T-helper 2 cell (primary cell): ENCODE measurements around the gene RTN3.
"Not testable (repeated sequence)": the region's sequence is repeated elsewhere in the genome, so short reads cannot be mapped to it uniquely, and the experiment has no call there.

Experiments used
- DNase-seq, 5 experiments: peaks; one replicate each; pipeline versions ENCODE4 v3.0.0 to v3.0.0-alpha.2; 2012 to 2022

The RTN3 gene

DNA sequence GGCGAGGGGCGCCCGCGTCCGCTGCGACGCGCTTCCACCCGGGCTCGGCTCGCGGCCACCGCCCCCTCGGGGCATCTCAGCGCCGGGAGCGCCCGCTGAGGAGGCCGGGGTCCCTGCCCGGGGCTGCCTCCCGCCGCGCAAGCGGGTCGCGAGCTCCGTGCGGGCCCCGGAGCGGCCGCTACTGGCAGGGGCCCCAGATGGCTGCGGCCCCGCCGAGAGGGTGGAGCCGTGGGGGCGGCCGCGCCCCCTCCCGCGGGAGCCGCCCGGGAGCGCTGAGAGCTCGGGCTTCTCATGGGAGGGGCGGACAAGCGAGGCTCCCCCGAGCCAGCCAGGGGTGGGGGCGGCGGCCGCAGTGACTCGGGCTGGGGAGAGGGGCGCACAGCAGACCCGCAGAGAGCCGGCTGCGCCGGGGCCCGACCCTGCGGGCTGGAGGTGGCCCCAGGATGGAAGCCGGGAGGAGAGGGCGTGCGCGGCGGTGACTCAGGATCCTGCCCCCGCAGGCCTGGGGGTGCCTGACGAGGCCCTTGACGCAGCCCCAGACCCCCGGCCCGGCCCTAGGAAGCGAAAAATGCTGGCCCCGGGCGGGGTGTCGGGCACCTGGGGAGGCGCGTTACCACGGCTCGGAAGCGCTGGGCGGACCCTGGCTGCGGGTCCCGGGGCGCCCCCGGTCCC is 87.9 kb downstream of the RTN3 start:
- peak in 3 of 5 experiments; percentile 15 to 30 (median 18) for DNase-seq

DNA sequence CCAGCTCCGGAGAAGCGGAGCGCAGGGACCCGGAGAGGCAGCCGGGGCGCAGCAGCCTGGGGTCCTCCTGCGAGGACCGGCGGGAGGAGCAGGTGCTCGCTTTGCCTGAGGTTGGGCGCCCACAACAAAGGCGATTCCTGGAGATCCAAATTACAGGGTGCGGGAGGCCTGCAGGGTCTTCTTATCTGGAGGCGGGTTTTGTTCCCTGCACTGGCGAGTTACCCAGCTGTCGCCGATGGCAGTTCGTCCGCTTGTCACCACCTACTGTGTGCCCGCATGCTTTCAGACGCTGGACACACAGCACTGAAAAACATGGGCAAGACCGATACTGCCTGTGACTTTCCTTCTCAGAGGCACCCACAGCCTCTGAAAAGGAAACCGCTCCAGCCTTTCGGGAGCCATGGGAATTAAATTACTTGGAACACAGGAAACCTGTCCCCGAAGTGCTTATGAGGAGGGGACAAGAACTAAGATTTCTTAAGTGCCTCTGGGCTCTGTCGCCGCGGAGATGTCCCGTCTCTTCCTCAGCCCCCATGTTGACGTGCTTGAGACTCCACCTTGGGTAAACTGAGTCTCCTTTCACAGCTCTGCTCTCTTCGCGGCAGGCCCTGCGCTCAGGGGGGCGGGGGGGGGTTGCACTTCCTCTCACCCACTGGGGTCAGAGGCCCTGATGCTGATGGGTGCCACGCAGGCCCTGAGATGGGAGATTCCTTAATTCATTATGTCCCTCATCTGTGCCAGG is 88.6 kb downstream of the RTN3 start:
- DNase-seq: no peak

DNA sequence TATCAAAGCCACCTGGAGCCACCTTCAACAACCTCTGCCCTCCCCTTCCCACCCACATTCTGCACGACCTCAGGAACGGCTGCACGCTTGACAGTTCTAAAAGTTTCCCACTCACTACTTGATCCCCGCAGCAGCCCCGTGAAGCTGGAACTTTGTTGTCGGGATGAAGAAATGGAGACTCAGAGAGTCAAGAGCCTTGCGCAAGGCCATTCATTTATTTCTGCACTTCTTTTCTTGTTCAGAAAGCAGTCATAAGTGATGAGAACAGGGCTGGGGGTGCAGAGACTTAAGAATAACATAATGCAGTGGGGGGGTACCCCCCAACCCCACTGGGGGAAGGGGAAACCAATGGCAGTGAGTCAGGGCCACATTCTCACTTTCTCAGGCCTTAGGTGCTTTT is 89.5 kb downstream of the RTN3 start:
- DNase-seq: no peak

- not testable (repeated sequence) for DNase-seq
Measured at GRCh38 chr11:63771741-63772318, 90.5 kb downstream of the RTN3 start.

DNA sequence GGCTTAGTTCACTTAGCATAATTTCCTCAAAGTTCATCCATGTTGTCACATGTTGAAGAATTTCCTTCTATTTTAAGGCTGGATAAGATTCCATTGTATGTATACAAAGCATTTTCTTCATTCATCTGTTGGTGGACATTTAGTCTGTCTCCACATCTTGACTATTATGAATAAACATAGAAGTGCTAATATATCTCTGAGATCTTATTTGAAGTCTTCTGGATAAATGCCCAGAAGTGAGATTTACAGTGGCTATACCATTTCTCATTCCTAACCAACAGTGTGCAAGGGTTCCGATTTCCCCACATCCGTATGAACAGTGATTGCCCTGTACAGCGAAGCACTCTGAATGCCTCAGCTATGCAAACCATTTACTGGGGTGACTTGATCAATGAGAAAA is 93.9 kb downstream of the RTN3 start:
- no peak for DNase-seq

DNA sequence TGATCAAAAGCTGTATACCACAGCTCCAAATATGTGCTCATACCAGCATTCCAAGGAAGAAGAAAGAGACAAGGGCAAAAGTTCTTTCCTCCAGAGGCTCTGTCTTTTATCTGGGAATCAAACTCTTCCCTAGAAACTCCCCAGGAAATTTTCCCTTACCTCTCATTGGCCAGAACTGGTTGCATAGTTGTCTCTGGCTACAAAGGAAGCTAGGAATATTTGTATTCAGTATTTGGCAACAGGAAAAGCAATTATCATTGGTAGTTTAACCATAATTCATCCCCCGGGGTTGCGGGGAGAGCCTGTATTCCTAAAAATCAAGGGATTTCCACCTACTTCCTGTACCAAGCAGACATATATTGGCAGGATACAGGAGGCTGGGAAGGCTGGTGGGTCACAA is 97.7 kb downstream of the RTN3 start:
- DNase-seq: no peak

- no peak for DNase-seq
Measured at GRCh38 chr11:63782749-63783148, 101.4 kb downstream of the RTN3 start.

DNA sequence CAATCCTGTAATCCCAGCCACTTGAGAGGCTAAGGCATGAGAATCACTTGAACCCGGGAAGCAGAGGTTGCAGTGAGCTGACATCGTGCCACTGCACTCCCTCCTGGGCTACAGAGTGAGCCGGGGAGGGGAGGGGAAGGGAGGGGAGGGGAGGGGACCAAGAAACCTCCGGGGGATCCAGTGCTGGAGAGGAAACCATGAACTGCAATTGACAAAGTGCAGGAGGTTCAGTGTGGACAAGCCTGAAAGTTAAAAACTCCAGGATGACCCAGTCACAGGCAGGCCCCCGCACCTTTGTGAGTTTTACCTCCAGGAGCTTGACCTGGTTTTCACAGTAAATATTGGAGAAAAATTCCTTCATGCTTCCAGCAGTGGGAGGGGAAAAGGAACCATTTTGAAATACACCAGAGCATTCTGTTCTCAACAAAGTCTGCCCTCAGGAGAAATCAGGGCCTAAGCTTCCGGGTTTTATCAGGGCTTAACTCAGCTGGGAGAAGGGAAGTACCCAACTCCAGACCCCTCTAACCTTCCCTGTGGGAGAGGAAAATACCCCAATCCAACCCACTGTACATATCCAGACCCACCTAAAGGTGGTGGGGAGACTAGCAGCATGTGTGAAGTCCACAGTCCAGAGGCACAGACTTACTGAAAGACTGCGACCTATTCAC is 102.8 kb downstream of the RTN3 start:
- no peak for DNase-seq

- no peak for DNase-seq
Measured at GRCh38 chr11:63785823-63786222, 104.5 kb downstream of the RTN3 start.

GRCh38 chr11:63791495-63792167 is 110.3 kb downstream of the RTN3 start:
- DNase-seq: no peak

DNA sequence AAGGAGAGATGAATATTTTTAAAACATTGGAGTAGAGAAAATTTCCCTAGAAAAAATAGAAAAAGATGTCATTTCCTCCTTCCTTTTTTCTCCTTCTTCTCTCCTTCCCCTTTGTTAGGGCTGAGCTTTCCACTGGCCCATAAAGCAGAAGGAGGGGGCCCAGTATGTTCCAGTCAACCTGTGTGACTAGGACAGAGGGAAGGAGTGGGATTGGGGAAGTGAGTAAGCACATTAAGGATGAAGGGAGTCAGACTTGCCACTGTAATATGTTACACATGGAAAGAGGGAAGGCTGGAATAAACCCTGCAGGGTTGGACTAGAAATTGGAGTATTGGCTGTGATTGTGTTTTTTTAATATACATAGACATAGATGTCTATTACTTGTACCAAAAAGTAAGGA is 111.9 kb downstream of the RTN3 start:
- DNase-seq: no peak

DNA sequence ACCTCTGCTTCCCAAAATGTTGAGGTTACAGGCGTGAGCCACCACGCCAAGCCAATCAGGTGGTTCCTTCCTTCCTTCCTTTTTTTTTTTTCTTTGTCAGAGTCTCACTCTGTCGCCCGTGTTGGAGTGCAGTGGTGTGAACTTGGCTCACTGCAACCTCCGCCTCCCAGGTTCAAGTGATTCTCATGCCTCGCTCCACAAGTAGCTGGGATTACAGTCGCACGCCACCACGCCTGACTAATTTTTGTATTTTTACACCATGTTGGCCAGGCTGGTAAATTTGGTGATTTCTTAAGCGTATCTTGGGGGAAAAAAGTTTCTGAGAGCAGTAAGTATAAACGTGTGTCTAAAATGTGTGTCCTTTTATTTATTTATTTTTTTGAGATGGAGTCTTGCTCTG is 113.8 kb downstream of the RTN3 start:
- no peak for DNase-seq

GRCh38 chr11:63800921-63801320 is 119.6 kb downstream of the RTN3 start:
- DNase-seq: no peak

- DNase-seq: no peak
Measured at GRCh38 chr11:63802637-63803414, 121.5 kb downstream of the RTN3 start.

- DNase-seq: no peak
Measured at GRCh38 chr11:63804259-63804658, 123.0 kb downstream of the RTN3 start.

DNA sequence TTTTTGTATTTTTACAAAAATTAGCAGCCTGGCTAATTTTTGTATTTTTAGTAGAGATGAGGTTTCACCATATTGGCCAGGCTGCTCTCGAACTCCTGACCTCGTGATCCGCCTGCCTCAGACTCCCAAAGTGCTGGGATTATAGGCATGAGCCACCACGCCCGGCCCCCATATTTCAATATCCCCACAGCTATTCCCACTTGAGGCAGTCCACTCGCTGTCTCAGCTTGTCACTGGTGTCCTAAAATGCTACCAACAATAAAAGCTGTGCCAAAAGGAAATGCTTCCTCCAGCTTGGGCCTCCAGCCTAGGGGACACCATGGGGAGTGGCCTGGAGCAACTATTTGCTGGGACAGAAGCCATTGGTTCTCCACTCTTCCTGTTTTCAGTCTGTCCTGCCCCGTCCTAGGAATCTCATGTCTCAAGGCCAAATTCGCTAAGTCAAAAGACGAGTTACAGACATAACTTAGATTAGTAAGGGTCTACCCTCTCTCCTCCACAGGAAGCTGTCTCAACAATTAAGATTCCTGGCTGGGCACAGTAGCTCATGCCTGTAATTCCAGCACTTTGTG is 124.6 kb downstream of the RTN3 start:
- DNase-seq: no peak
